Fibroblast of lung (primary cell): ENCODE data around the gene DUSP1. TPM values are rescaled to one million over a fixed set of nuclear protein-coding genes. Genes with fewer than 3 reads are reported as not detected.
A peak's percentile ranks its signal among the peaks of the same experiment; 100 is the strongest.

Experiments
- DNase-seq, 2 donors: peaks; one replicate each; pipeline versions ENCODE4 v3.0.0 to v3.0.0-alpha.2; 2010; ENCODE audit warnings: low read depth in 2 of 2
- H2AFZ ChIP-seq: 2 replicates; pipeline ENCODE4 v1.5.1; 2012; ENCODE audit warnings: low read length, control low read depth, inconsistent platforms
- H3K27ac ChIP-seq: 2 replicates; pipeline ENCODE4 v1.5.1; 2011; ENCODE audit warnings: low read length, control low read depth; ENCODE audit not compliant: insufficient read depth
- H3K27me3 ChIP-seq: 2 replicates; pipeline ENCODE4 v1.5.1; 2011; ENCODE audit warnings: mild to moderate bottlenecking, low read length; ENCODE audit not compliant: control insufficient read depth, insufficient read depth
- H3K36me3 ChIP-seq: 2 replicates; pipeline ENCODE4 v1.5.1; 2011; ENCODE audit warnings: low read length; ENCODE audit not compliant: control insufficient read depth, insufficient read depth
- H3K4me1 ChIP-seq: 2 replicates; pipeline ENCODE4 v1.5.1; 2011; ENCODE audit warnings: low read length; ENCODE audit not compliant: control insufficient read depth, insufficient read depth; ENCODE audit errors: extremely low read depth
- H3K4me2 ChIP-seq: 2 replicates; pipeline ENCODE4 v1.5.1; 2011; ENCODE audit warnings: low read length, control low read depth; ENCODE audit not compliant: insufficient read depth; ENCODE audit errors: extremely low read depth
- H3K4me3 ChIP-seq, 4 experiments: fragments of 200-600 bp in 1 of 4; sonication (generic) in 1 of 4; replicated peaks in 1 of 4; 2 replicates each; pipeline ENCODE4 v1.5.1; 2011 to 2016; ENCODE audit warnings: low read length in 4 of 4, low read depth in 3 of 4, mild to moderate bottlenecking in 3 of 4, control low read depth in 2 of 4, inconsistent platforms in 1 of 4, mixed read lengths in 1 of 4; ENCODE audit not compliant: insufficient read depth in 1 of 4; ENCODE audit errors: control extremely low read depth in 1 of 4
- H3K79me2 ChIP-seq: 2 replicates; pipeline ENCODE4 v1.5.1; 2012; ENCODE audit warnings: mild to moderate bottlenecking, low read length, inconsistent platforms; ENCODE audit not compliant: control insufficient read depth, insufficient read depth
- H3K9ac ChIP-seq: 2 replicates; pipeline ENCODE4 v1.5.1; 2011; ENCODE audit warnings: mild to moderate bottlenecking, low read length, control low read depth; ENCODE audit not compliant: insufficient read depth
- H3K9me3 ChIP-seq: 2 replicates; pipeline ENCODE4 v1.5.1; 2012; ENCODE audit warnings: low read depth, low read length; ENCODE audit not compliant: control insufficient read depth, insufficient read depth
- H4K20me1 ChIP-seq: 2 replicates; pipeline ENCODE4 v1.5.1; 2011; ENCODE audit warnings: low read length; ENCODE audit not compliant: control insufficient read depth, insufficient read depth; ENCODE audit errors: extremely low read depth
- CTCF ChIP-seq, 2 donors: IDR thresholded peaks in 1 of 2; conservative IDR thresholded peaks in 1 of 2; 1 replicate in 1 of 2; 2 replicates in 1 of 2; pipeline ENCODE4 v1.5.1; 2011 to 2012; ENCODE audit warnings: low read length in 2 of 2, control low read depth in 1 of 2, inconsistent platforms in 1 of 2, low read depth in 1 of 2, mild to moderate bottlenecking in 1 of 2
- EZH2 ChIP-seq: IDR thresholded peaks from 2 replicates; pipeline ENCODE4 v1.5.1; 2012; ENCODE audit warnings: low read length, control low read depth, mild to moderate bottlenecking; ENCODE audit errors: missing control alignments
- polyA plus RNA-seq, 2 donors: library from polyadenylated mRNA; depleted of rRNA in 1 of 2; stranded (reverse) in 1 of 2; unstranded in 1 of 2; fragments of >200 nt; gene quantifications; 2 replicates each; pipeline ENCODE4 v1.2.1, GENCODE V29; 2011 to 2012; ENCODE audit warnings: missing spikeins in 1 of 2
- total RNA-seq: library from RNA; depleted of rRNA; stranded (reverse); fragments of >200 nt; gene quantifications from 2 replicates; pipeline ENCODE4 v1.2.1, GENCODE V29; 2014

The DUSP1 gene
- total and polyA plus RNA-seq, 2 donors (not counting 1 experiment from before 2014, with no cell fraction given): 121 to 148 TPM

- peak; percentile 89 to 97 for DNase-seq
- peak overlapping the region; percentile 23 for H3K4me2 ChIP-seq
- peaks cover 4% of the 10 kb centered on the region for H3K4me1 ChIP-seq
- H3K36me3 ChIP-seq: no peaks in the 10 kb centered on the region
- H3K9me3 ChIP-seq: no peaks in the 10 kb centered on the region
- H4K20me1 ChIP-seq: no peaks in the 10 kb centered on the region
- H3K9ac ChIP-seq: no peak overlapping the region
- no peaks in the 10 kb centered on the region for H3K27me3 ChIP-seq
- no peak overlapping the region for H3K4me3 ChIP-seq
- H3K79me2 ChIP-seq: no peaks in the 10 kb centered on the region
- H3K27ac ChIP-seq: peak overlapping the region; percentile 79
- TF ChIP-seq CTCF (conservative IDR thresholded peaks at IDR 0.05 in 1 of 2, IDR thresholded peaks at IDR 0.05 in 1 of 2; ENCODE audit: low read depth in 1 of 2, low read length in 2 of 2): peak in 1 of 2 donors; percentile 11
- TF ChIP-seq EZH2: no peak
- no peak overlapping the region for H2AFZ ChIP-seq
These were observed 12.7 kb downstream of the DUSP1 start for GRCh38 chr5:172758077-172758833.

GRCh38 chr5:172757394-172758010 is 13.5 kb downstream of the DUSP1 start:
- DNase-seq: no peak
- Histone ChIP-seq H3K36me3 (no peaks in the 10 kb centered on the region), H3K27me3 (no peaks in the 10 kb centered on the region), H3K9me3 (no peaks in the 10 kb centered on the region), H3K79me2 (no peaks in the 10 kb centered on the region), H3K4me2 (peak overlapping the region; percentile 23), H4K20me1 (no peaks in the 10 kb centered on the region), H2AFZ (no peak overlapping the region), H3K9ac (no peak overlapping the region), H3K4me3 (no peak overlapping the region), H3K4me1 (peaks cover 4% of the 10 kb centered on the region), H3K27ac (peak overlapping the region; percentile 79)
- TF ChIP-seq CTCF (conservative IDR thresholded peaks at IDR 0.05 in 1 of 2, IDR thresholded peaks at IDR 0.05 in 1 of 2; ENCODE audit: low read depth in 1 of 2, low read length in 2 of 2) (no peak), EZH2 (no peak)

- Histone ChIP-seq H3K79me2 (no peaks in the 10 kb centered on the region), H3K9ac (no peak overlapping the region), H3K4me2 (no peak overlapping the region), H3K36me3 (no peaks in the 10 kb centered on the region), H2AFZ (no peak overlapping the region), H3K4me3 (no peak overlapping the region), H3K4me1 (peaks cover 4% of the 10 kb centered on the region), H4K20me1 (no peaks in the 10 kb centered on the region), H3K9me3 (no peaks in the 10 kb centered on the region), H3K27me3 (no peaks in the 10 kb centered on the region), H3K27ac (no peak overlapping the region)
- TF ChIP-seq EZH2 (no peak), CTCF (conservative IDR thresholded peaks at IDR 0.05 in 1 of 2, IDR thresholded peaks at IDR 0.05 in 1 of 2; ENCODE audit: low read depth in 1 of 2, low read length in 2 of 2) (no peak)
- DNase-seq: no peak
These were observed 14.1 kb downstream of the DUSP1 start for GRCh38 chr5:172756764-172757393.
